ENCODE data around the gene SLC13A4. TPM values are rescaled to one million over a fixed set of nuclear protein-coding genes. Genes with fewer than 3 reads are reported as not detected.

The SLC13A4 gene
- total and polyA plus RNA-seq, 2 of the 13 experiments (the other 11 are each of a cell fraction or from before 2014, with no cell fraction given) = 0.04 TPM; not detected in 1

DNA sequence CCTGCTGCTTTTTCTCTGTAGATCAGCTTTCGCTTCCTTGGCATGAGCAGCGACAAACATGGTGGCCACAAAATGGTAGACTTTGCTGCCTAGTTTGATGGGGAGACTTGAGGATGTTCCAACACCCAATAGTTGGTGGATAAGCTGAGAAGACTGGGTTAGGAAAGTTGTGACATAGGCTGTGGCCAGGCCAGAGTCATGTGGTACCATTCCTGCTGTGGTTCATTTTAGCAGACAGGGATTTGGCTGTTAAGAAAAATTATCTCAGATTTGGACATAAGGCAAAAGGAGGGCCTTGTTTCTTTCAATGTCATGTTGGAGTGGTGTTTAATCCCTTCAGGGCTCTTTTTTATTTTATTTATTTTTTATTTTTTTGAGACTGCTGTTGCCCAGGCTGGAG, 47.2 kb upstream of the SLC13A4 start:
- TF ChIP-seq ZNF335 (CRISPR knock-in tag; IDR thresholded peaks at IDR 0.05) = no peak
- TF ChIP-seq, protein P1, sequence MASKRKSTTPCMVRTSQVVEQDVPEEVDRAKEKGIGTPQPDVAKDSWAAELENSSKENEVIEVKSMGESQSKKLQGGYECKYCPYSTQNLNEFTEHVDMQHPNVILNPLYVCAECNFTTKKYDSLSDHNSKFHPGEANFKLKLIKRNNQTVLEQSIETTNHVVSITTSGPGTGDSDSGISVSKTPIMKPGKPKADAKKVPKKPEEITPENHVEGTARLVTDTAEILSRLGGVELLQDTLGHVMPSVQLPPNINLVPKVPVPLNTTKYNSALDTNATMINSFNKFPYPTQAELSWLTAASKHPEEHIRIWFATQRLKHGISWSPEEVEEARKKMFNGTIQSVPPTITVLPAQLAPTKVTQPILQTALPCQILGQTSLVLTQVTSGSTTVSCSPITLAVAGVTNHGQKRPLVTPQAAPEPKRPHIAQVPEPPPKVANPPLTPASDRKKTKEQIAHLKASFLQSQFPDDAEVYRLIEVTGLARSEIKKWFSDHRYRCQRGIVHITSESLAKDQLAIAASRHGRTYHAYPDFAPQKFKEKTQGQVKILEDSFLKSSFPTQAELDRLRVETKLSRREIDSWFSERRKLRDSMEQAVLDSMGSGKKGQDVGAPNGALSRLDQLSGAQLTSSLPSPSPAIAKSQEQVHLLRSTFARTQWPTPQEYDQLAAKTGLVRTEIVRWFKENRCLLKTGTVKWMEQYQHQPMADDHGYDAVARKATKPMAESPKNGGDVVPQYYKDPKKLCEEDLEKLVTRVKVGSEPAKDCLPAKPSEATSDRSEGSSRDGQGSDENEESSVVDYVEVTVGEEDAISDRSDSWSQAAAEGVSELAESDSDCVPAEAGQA (IDR thresholded peaks at IDR 0.05; ENCODE audit: low read depth) = no peak
- TF ChIP-seq, protein P1 (CRISPR knock-in tag; IDR thresholded peaks at IDR 0.05; ENCODE audit: borderline replicate concordance) = no peak
- TF ChIP-seq, protein P2, sequence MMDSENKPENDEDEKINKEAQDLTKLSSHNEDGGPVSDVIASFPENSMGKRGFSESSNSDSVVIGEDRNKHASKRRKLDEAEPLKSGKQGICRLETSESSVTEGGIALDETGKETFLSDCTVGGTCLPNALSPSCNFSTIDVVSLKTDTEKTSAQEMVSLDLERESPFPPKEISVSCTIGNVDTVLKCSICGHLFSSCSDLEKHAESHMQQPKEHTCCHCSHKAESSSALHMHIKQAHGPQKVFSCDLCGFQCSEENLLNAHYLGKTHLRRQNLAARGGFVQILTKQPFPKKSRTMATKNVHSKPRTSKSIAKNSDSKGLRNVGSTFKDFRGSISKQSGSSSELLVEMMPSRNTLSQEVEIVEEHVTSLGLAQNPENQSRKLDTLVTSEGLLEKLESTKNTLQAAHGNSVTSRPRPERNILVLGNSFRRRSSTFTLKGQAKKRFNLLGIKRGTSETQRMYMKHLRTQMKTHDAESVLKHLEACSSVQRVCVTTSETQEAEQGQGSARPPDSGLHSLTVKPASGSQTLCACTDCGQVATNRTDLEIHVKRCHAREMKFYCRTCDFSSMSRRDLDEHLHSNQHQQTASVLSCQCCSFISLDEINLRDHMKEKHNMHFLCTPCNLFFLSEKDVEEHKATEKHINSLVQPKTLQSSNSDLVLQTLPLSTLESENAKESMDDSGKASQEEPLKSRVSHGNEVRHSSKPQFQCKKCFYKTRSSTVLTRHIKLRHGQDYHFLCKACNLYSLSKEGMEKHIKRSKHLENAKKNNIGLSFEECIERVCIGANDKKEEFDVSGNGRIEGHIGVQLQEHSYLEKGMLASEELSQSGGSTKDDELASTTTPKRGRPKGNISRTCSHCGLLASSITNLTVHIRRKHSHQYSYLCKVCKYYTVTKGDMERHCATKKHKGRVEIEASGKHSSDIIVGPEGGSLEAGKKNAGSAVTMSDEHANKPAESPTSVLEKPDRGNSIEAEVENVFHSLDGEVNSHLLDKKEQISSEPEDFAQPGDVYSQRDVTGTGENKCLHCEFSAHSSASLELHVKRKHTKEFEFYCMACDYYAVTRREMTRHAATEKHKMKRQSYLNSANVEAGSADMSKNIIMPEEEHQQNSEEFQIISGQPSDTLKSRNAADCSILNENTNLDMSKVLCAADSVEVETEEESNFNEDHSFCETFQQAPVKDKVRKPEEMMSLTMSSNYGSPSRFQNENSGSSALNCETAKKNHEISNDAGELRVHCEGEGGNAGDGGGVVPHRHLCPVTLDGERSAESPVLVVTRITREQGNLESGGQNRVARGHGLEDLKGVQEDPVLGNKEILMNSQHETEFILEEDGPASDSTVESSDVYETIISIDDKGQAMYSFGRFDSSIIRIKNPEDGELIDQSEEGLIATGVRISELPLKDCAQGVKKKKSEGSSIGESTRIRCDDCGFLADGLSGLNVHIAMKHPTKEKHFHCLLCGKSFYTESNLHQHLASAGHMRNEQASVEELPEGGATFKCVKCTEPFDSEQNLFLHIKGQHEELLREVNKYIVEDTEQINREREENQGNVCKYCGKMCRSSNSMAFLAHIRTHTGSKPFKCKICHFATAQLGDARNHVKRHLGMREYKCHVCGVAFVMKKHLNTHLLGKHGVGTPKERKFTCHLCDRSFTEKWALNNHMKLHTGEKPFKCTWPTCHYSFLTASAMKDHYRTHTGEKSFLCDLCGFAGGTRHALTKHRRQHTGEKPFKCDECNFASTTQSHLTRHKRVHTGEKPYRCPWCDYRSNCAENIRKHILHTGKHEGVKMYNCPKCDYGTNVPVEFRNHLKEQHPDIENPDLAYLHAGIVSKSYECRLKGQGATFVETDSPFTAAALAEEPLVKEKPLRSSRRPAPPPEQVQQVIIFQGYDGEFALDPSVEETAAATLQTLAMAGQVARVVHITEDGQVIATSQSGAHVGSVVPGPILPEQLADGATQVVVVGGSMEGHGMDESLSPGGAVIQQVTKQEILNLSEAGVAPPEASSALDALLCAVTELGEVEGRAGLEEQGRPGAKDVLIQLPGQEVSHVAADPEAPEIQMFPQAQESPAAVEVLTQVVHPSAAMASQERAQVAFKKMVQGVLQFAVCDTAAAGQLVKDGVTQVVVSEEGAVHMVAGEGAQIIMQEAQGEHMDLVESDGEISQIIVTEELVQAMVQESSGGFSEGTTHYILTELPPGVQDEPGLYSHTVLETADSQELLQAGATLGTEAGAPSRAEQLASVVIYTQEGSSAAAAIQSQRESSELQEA (CRISPR knock-in tag; IDR thresholded peaks at IDR 0.05; ENCODE audit: not compliant biosample characterization) = no peak
- no peak for TF ChIP-seq FOXM1 (CRISPR knock-in tag; IDR thresholded peaks at IDR 0.05)
- TF ChIP-seq MEIS2 (CRISPR knock-in tag; IDR thresholded peaks at IDR 0.05) = no peak
- no peak for TF ChIP-seq MXI1 (IDR thresholded peaks at IDR 0.05; ENCODE audit: borderline replicate concordance, low read depth, low read length)
- BruUV-seq (replicated peaks) = no TSS peak

More for the DNA sequence above, 47.2 kb upstream of the SLC13A4 start:
- Histone ChIP-seq H3K9me3 (ENCODE audit: low read length) (peaks cover 7% of the 10 kb centered on the region), H3K27me3 (ENCODE audit: control insufficient read depth in 1 of 2, insufficient read depth in 2 of 2, low read length in 2 of 2) (peaks cover 0 to 3% of the 10 kb centered on the region in 2 experiments; a peak in 1 of 5 replicates), H3K27ac (ENCODE audit: extremely low read length, insufficient read depth, low read length) (no peak overlapping the region), H3K36me3 (replicated peaks in 1 of 2; ENCODE audit: control insufficient read depth in 1 of 2, insufficient read depth in 2 of 2, low read length in 2 of 2) (no peaks in the 10 kb centered on the region), H3K79me2 (ENCODE audit: insufficient read depth, low read length) (no peaks in the 10 kb centered on the region), H3K9ac (ENCODE audit: insufficient read depth, low read depth, low read length) (no peak overlapping the region), H2AFZ (ENCODE audit: low read length) (no peak overlapping the region), H4K20me1 (ENCODE audit: insufficient read depth, low read length) (no peaks in the 10 kb centered on the region), H3K4me1 (ENCODE audit: insufficient read depth, low read length) (0 out of 2 replicates have a peak, but pooled peaks cover 4% of the 10 kb centered on the region), H3K4me2 (ENCODE audit: low read depth, low read length) (no peak overlapping the region), H3K4me3 (replicated peaks in 1 of 3; ENCODE audit: insufficient read depth in 1 of 3, low read depth in 2 of 3, low read length in 3 of 3) (no peak overlapping the region)
- in situ Hi-C loops (cut with HindIII; ENCODE audit: extremely low pct_ligation_motif_present, low pct_unique_long_range_greater_than_20kb) = no loop called here
- FAIRE-seq (no peak), DNase-seq (ENCODE audit: low spot score) (no peak), ATAC-seq (no peak)
- CTCF ChIA-PET (ENCODE audit: low intra/inter-chr PET ratio, low total read pairs) = no interaction called here
- POLR2A ChIA-PET = no interaction called here
- intact Hi-C loops (cut with micrococcal nuclease; ENCODE audit: unreplicated experiment) = no loop called here
- WGBS (ENCODE audit: low lambda C conversion rate) = 100% methylated on average over 2 of the region's 2 CpGs

Data from HepG2 (cell line).